HG02571 (cell line): ENCODE data around the gene GBA2.

Experiments
- ATAC-seq: cut with Tn5 transposase; IDR thresholded peaks from one replicate; pipeline ENCODE4 v1.9.1; 2021; ENCODE audit warnings: mild to moderate bottlenecking, moderate library complexity; ENCODE audit not compliant: unreplicated experiment

The GBA2 gene

DNA sequence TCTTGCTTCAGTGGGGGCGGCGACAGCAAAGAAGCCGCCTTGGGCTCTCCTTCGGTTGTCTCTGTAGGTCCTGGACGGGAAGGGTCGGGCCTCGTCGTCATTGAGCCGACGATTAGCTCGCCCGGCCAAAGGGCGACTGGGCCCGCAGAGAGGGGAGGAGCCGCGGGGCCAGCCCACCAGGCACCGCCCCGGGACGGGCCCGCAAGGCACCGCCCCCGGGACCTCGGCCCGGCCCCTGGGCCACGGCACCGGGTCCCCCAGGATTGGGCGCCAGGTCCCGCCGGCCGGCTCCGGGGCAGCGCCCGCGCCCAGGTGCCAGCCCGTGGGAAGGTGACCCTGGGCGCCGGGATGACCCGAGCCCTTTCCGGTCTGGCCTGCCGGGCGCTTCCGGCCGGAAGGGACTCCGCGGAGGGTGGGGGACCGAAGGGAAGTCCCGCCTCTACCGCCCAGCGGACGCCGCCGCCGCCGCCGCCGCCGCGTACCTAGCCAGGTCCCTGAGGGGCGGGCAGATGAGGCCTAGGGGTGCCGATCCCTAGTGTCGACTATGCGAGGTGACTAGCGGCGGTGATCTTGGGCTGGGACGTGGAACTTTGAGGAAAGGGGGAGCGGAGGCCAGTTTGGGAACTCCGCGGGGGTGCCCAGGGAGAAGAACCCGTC, at the start of gene GBA2, which contains the start of gene RGP1:
TSS of gene GBA2 (minus strand) at position 371 of the 657 bp plus-strand sequence. CDS start 524 bp downstream, outside the sequence.
TSS of gene RGP1 (plus strand) at position 430 of the 657 bp plus-strand sequence. CDS start 469 bp downstream, outside the sequence.
- peak; percentile 77 for ATAC-seq

DNA sequence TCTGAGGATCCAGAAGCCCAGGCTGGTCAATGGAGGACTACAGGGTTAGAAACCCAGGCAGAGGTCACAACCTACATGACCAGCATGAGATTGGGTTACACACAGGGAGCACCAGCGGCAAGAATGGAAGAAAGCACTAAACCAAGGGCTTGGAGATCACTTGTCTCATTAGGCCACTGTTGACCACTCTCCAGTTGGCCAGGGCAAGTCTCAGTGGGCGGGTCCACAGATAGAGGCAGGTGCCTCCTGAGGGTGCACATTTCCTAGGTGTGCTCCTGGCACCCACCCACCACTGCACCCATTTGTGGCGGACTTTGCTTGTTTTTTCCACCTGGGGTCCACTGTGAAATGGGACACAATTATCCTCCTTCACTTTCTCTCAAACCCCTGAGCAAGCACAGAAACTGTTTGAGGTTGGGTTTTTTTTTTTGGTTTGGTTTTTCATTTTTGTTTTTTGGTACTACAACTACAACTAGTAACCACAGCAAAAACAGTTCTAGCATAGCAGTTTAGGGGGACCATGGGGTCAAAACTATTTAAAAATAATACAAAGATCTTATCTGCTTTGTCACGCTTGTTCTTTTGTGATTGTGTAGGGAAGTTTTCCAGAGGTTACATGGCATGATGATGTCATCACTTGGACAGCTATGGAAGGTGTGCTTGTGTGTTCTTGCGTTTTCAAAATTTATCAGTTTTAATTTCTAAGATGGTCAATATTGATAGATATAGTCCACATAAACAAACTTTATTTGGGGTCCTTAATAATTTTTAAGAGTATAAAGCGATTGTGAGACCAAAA, 48.5 kb upstream of the GBA2 start:
- no peak for ATAC-seq

DNA sequence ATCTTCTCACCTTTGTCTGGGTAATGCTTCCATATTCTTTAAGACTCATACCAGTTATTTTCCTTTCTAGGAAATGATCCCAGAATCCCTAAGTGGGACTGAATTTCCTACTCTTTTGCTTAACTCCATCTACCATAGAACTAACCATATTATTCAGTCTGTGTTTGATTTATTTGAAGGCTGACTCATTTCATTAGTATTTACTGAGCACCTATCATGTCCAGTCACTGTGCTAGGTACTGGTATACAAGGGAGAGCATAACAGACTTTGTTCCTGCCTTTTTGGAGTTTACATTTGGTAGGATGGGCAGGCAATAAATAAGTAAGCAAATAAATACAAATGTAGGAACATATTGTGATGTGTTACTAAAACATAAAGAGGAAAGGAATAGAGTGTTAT, 46.7 kb upstream of the GBA2 start:
- no peak for ATAC-seq

- no peak for ATAC-seq
Observed at GRCh38 chr9:35793461-35793860, 44.4 kb upstream of the GBA2 start.

DNA sequence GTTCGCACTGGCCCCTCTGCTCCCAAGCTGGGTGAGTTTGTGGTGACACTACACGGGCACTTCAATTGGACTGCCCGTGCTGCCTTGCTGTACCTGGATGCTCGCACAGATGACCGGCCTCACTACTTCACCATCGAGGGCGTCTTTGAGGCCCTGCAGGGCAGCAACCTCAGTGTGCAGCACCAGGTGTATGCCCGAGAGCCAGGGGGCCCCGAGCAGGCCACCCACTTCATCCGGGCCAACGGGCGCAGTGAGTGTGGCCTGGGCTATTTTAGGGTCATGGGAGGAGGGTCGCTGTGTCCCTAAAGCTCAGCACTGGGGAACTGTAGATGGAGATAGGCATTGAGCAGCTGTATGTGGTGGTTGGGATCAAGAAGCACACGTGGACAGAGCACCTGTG, 43.8 kb upstream of the GBA2 start:
- ATAC-seq = no peak

DNA sequence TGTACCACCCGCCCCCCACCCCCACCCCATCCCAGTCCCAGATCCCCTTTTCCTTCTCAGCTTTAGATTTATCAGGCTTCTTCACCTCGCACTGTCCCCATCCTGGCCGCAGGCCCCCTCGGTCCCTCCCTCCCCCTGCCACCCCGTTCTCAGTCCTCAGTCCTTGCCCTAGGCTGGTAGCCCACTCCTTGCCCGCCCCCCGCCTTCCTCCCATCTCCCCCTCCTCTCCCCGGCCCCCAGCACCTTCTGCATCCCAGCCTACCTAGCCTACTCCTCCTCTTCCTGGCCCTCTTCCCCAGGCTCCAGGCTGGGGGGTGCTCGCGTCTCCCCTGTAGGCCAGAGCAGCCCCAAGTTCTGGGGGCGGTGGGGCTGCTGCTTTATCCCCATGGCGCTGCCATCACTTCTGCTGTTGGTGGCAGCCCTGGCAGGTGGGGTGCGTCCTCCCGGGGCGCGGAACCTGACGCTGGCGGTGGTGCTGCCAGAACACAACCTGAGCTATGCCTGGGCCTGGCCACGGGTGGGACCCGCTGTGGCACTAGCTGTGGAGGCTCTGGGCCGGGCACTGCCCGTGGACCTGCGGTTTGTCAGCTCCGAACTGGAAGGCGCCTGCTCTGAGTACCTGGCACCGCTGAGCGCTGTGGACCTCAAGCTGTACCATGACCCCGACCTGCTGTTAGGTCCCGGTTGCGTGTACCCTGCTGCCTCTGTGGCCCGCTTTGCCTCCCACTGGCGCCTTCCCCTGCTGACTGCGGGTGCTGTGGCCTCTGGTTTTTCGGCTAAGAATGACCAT, 43.2 kb upstream of the GBA2 start:
- no peak for ATAC-seq

DNA sequence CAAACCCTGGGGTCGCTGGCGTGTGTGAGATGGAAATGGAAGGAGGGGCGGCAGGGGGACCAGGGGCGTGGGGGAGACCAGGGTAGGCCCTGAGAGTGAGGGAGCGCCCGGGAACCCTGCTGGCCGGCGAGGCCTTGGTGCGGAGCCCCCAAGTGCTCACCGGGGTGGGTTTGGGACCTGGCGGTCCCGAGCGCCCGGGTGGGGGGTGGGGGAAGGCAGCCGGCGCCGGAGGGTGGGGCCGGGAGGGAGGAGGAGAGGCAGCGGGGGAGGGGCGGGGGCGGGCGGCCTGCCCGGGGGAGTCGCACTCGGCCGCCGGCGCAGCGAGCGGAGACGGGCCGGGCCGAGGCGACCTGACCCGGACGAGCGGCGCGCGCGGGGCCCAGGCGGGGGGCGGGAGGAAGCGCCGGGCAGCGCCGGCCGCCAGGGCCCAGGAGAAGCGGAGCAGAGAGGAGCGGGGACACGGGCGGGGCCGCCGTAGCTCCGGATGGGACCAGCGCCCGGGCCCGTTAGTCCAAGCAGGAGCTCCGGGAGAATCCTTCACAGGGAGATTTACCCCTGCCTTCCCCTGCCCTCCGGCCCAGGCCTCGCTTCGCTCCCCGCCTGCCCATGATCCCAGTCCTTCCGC, 42.4 kb upstream of the GBA2 start, which contains the start of gene NPR2:
TSS of gene NPR2 (plus strand) at position 295 of the 625 bp plus-strand sequence. CDS start 818 bp downstream, outside the sequence.
- no peak for ATAC-seq

GRCh38 chr9:35790385-35791296, 41.6 kb upstream of the GBA2 start:
- ATAC-seq = peak; percentile 58

GRCh38 chr9:35790025-35790384, 41.0 kb upstream of the GBA2 start:
- ATAC-seq = no peak

GRCh38 chr9:35789541-35789940, 40.5 kb upstream of the GBA2 start:
- ATAC-seq = no peak

GRCh38 chr9:35783418-35783817, 34.4 kb upstream of the GBA2 start:
- no peak for ATAC-seq

DNA sequence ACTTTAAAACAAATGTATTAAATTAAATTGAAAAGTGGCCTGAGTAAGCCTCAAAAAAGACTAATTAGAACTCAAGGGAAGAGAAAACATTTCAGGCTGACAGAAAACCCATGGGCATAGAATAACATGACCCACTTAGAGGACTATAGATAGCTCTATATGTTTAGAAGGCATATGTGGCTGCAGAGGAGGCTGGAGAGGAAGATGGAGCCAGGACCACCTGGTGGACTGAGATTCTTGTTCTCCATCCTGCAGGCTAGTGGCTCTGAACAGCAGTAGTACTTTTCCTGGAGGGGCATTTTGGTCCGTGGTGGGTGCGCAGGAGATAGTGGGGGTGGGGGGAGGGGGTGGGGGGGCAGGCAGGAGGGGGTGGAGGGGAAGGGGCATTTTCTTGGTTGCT, 32.0 kb upstream of the GBA2 start:
- ATAC-seq = no peak

DNA sequence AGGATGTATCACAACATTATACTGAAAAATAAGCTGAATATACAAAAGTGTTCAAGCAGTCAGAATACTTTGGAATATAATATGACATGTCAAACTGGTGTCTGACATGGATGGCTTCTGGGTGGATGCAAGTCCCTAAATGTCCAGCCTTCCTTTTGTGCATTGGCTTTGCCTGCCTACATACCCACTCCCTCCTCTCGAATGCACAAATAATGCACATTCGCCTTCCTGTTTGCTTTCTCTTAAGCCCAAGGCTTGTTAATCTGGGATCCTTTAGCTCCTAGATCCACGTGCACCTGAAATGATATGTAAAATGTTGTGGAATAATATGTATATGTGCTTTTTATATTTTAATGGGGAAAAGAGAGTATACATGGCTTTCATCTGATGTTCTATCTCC, 29.5 kb upstream of the GBA2 start:
- ATAC-seq = no peak

- no peak for ATAC-seq
Observed at GRCh38 chr9:35776018-35776417, 27.0 kb upstream of the GBA2 start.

GRCh38 chr9:35774907-35775635, 26.0 kb upstream of the GBA2 start:
- no peak for ATAC-seq

GRCh38 chr9:35771943-35772342, 22.9 kb upstream of the GBA2 start:
- ATAC-seq = no peak

GRCh38 chr9:35771534-35771933, 22.5 kb upstream of the GBA2 start:
- ATAC-seq = no peak

DNA sequence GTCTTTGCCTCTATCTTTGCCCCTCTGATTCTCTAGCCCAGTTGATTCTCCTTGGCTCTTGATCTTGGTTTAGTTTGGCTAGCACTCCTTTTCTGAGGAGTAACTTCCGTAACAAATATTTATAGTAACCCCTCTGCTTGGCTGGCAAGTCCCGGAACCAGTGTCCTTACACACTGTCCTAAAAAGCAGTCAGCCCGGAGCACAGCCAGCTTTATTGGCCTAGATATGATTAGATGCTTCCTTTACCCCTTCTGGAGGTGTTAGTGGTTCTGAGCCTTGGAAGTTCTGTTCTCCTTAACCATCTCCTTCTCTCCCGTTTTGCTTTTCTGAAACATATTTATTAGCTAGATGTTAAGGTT, 22.0 kb upstream of the GBA2 start:
- ATAC-seq = no peak

DNA sequence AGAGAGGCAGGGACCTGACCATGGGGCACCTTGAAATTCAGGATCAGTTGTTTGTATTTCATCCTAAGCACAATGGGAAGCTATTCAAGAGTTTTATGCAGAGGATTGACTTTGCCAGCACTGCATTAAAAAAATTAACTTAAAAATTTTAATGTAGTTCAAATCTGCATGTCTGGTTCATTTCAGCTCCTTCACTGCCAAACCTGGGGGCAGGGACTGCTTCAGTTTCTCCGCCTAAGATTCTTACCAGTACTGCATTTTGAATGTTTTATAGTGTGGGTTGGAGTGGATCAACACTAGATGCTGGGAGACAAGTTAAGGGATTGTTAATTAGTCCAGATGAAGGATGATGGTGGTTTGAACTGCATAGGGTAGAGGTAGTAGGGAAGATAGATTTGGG, 20.7 kb upstream of the GBA2 start:
- ATAC-seq = no peak
